Activated CD4-positive, CD25-positive, alpha-beta regulatory T cell treated with anti-CD3 and anti-CD28 coated beads, Interleukin-2, amount 50 U/mL, for 16 hours (primary cell): ENCODE results near the gene UGT1A8.
"Not testable (repeated sequence)": the region's sequence is repeated elsewhere in the genome, so short reads cannot be mapped to it uniquely, and the experiment has no call there.

ENCODE experiments used
- DNase-seq: peaks from one replicate; pipeline ENCODE4 v3.0.0-alpha.2; 2020; ENCODE audit warnings: low read depth, low spot score

The UGT1A8 gene

GRCh38 chr2:233714121-233714520 is 96.7 kb downstream of the UGT1A8 start:
- DNase-seq = no peak

GRCh38 chr2:233718552-233718951 is 101.1 kb downstream of the UGT1A8 start, which contains the start of gene UGT1A4:
Gene UGT1A4 (plus strand): TSS chr2:233718736. CDS start chr2:233718821, 85 bp downstream.
- DNase-seq = no peak

DNA sequence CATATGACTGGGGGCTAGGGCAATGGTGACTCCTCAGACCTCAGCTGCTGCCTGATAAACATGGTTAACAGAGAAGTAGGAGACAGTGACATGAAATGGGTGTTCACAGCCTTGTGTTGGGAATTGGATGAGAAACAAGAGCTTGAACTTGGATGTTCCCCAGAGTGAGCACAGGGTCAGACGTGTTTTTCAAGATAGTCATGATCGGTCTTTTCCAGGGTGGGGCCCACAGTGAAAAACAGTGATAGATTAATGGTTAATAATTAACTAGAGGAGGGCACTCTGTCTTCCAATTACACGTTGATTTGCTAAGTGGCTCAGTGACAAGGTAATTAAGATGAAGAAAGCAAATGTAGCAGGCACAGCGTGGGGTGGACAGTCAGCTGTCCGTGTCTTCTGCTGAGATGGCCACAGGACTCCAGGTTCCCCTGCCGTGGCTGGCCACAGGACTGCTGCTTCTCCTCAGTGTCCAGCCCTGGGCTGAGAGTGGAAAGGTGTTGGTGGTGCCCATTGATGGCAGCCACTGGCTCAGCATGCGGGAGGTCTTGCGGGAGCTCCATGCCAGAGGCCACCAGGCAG is 111.4 kb downstream of the UGT1A8 start, which contains the start of gene UGT1A3:
Gene UGT1A3 (plus strand): TSS at position 320 of the 579 bp plus-strand sequence. CDS start 85 bp downstream, at position 405.
- no peak for DNase-seq

GRCh38 chr2:233736868-233737653 is 119.6 kb downstream of the UGT1A8 start:
- not testable (repeated sequence) for DNase-seq

- DNase-seq = no peak
These were observed 123.4 kb downstream of the UGT1A8 start for GRCh38 chr2:233740870-233741269.

GRCh38 chr2:233743464-233744259 is 126.2 kb downstream of the UGT1A8 start:
- no peak for DNase-seq

DNA sequence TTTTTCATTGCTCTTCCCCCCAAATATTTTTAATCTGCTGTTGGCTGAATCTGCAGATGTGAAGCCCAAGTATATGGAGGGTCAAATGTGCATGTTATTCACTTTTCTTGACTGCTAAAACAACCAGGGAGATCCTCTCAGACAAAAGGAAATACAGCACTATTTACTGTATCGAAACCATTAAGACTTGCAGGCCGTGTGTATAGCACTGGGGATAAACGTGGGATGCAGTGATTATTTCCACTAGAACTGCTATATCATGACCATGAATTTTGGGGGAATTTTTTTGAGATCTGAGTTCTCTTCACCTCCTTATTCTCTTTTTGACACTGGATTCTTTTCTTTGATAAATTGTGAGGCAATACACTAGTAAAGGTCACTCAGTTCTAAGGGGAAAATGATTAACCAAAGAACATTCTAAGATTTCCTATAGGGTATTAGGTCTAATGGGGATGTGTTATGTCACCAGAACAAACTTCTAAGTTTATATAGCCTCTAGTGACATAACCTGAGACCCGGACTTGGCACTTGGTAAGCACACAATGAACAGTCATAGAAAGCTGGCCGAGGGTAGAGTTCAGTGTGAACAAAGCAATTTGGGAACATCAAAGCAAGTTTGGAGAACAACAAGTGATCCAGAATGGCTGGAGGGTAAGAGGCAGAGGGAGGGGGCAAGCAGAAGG is 127.8 kb downstream of the UGT1A8 start:
- no peak for DNase-seq

GRCh38 chr2:233745838-233746237 is 128.4 kb downstream of the UGT1A8 start:
- DNase-seq = not testable (repeated sequence)

DNA sequence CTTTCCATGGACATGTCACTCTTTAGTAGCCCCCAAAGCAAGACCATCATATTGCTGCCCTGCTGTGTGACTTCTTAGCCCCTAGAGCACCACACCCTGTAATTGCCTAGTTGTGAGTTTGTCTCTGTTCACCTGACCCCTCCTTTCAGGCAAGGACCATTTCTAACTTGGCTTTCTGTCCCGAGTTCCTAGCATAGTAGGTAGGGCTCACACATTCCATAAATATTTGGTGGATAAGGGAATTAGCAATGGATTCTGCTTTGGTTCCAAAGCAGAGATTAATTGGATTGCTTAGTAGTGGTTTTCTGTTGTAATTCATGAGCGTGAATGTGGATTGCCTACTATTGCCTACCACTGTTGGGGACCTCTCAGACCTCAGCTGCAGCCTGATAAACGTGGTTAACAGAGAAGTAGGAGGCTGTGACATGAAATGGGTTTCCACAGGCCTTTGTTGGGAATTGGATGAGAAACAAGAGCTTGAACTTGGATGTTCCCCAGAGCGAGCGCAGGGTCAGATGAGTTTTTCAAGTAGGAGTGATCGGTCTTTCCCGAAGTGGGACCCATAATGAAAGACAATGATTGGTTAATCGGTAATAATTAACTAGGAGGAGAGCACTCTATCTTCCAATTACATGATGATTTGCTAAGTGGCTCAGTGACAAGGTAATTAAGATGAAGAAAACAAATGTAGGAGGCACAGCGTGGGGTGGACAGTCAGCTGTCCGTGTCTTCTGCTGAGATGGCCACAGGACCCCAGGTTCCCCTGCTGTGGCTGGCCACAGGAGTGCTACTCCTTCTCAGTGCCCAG is 129.2 kb downstream of the UGT1A8 start:
- no peak for DNase-seq

GRCh38 chr2:233747283-233747544 is 129.8 kb downstream of the UGT1A8 start:
- DNase-seq = no peak

DNA sequence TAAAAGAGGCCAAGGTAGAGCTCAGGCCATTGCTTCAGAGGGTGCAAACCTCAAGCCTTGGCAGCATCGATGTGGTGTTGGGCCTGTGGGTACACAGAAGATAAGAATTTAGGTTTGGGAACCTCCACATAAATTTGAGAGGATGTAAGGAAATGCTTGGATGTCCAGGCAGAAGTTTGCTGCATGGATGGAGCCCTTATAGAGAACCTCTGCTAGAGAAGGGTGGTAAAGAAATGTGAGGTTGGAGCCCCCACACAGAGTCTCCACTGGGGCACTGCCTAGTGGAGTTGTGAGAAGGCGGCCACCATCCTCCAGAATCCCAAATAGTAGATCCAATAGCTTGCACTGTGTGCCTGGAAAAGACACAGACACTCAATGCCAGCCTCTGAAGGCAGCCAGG is 133.3 kb downstream of the UGT1A8 start:
- not testable (repeated sequence) for DNase-seq

- DNase-seq = not testable (repeated sequence)
These were observed 134.0 kb downstream of the UGT1A8 start for GRCh38 chr2:233751212-233752009.

DNA sequence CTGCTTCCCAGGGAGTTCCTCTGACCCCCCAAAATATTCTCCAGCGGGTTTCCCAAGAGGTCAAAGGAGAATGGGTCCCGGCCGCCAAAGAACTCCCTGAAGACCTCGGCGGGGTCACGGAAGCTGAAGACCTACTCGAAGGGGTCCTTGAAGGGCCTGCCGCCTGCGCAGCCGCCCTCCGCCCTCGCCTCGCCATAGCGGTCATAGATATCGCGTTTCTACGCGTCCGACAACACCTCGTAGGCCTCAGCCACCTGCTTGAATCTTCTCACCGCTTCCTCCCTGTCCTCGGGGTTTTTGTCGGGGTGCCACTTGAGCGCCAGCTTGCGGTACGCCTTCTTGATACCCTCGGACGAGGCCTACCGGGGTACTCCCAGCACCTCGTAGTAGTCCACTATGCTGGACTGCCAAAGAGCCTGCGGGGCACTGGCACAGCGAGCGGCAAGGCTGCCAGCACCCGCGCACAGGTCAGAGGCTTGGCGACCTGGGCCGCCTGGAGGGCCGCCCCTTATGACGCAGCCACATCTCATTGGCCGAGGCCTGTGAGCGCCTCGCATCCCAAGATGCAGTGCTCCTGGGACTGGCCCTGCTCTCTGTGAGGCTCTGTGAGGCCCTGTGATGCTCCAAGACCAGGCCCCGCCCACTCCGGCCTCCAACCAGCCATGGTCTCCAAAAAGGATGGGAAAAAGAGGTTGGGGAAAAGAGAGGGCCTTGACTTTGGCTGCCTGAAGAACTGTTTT is 137.6 kb downstream of the UGT1A8 start:
- no peak for DNase-seq

DNA sequence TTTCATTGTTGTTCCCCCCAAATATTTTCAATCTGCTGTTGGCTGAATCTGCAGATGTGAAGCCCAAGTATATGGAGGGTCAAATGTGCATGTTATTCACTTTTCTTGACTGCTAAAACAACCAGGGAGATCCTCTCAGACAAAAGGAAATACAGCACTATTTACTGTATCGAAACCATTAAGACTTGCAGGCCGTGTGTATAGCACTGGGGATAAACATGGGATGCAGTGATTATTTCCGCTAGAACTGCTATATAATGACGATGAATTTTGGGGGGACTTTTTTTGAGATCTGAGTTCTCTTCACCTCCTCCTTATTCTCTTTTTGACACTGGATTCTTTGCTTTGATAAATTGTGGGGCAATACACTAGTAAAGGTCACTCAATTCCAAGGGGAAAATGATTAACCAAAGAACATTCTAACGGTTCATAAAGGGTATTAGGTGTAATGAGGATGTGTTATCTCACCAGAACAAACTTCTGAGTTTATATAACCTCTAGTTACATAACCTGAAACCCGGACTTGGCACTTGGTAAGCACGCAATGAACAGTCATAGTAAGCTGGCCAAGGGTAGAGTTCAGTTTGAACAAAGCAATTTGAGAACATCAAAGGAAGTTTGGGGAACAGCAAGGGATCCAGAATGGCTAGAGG is 139.1 kb downstream of the UGT1A8 start:
- DNase-seq = no peak

DNA sequence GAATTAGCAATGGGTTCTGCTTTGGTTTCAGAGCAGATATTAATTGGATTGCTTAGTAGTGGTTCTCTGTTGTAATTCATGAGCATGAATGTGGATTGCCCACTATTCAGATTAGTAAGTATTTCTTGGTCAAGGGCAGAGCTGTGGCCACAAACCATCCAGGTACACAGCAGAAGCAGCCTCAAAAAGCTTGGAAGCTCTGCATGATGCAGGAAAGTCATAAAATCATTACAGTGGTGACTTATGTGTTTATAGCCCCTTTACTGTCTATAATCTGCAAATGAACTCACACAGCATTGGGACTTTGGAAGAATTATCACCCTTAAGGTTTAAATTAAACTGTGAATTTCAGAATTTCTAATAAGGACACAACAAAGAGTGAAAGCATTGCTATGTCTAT is 140.7 kb downstream of the UGT1A8 start:
- DNase-seq = no peak

DNA sequence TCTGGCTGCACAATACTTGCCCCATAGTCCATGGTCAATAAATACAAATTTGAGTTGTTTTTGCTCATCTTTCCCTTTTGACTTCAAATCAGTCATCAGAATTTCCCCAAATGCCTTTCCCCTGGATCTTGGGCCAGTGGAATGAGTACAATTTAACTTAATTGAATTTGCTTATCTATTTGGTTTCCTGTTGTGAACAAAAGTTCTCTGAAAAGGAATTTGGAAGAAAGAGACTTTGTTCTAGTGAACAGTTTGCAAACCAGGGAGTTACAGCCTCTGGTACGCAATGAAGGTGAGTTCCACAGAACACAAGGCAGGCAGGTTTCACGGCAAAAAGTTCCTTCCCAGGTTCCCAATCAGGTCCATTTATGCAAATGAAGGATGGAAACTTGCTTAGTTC is 141.4 kb downstream of the UGT1A8 start:
- no peak for DNase-seq

DNA sequence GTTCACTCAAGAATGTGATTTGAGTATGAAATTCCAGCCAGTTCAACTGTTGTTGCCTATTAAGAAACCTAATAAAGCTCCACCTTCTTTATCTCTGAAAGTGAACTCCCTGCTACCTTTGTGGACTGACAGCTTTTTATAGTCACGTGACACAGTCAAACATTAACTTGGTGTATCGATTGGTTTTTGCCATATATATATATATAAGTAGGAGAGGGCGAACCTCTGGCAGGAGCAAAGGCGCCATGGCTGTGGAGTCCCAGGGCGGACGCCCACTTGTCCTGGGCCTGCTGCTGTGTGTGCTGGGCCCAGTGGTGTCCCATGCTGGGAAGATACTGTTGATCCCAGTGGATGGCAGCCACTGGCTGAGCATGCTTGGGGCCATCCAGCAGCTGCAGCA is 142.6 kb downstream of the UGT1A8 start, which contains the start of gene UGT1A1:
Gene UGT1A1 (plus strand): TSS at position 228 of the 400 bp plus-strand sequence. CDS start 18 bp downstream, at position 246.
- no peak for DNase-seq

DNA sequence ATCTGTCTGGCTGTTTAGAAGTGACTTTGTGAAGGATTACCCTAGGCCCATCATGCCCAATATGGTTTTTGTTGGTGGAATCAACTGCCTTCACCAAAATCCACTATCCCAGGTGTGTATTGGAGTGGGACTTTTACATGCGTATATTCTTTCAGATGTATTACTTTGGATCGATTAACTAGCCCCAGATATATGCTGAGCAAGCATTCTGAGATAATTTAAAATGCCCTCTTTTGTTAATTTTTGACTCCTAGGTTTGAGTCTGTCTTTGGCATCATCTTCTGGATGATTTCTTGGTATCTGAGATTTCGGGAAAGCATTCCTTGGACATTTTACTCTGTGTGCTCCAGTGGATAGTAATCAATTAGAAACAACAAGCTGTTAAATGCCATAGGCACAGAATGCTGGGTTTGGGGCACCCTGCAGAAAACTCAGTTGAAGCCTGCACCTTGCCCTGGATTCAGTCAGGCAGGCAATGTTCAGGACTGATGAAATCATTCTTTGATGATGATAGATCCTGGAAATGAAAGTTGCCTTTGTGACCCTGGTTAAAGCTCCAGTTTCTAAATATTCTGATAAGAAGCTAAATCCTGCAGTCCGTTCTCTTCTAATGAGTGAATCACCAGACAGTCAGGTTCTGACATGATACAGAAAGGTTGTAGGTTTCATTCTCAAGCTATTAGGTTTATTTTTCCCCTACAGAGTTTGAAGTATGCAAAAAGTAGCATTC is 143.8 kb downstream of the UGT1A8 start:
- no peak for DNase-seq
